ENCODE measurements around the gene CST2. TPM values are rescaled to one million over a fixed set of nuclear protein-coding genes. Genes with fewer than 3 reads are reported as not detected.

Gene CST2
- total RNA-seq, 1 experiment from 2014 or later = not detected

DNA sequence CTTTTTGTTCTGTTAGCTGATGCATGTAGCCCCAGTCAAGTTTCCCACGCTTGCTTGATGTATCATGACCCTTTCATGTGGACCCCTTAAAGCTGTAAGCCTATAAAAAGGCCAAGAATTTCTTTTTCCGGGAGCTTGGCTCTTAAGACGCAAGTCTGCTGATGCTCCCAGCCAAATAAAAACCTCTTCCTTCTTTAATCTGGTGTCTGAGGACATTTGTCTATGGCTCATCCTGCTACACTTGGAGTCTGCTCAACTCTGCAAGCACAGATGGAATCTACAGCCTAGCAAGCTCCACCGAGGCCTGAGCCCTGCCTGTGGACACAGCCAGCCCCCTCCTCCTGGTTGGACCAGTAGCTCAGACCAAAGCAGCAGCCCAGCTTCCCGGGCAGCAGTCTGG lies 3.4 kb downstream of the CST2 start:
- no peak overlapping the region for H2BK5ac ChIP-seq (ENCODE audit: insufficient read length, low read length)
- WGBS (ENCODE audit: extremely low coverage, insufficient read length, low lambda C conversion rate) = no CpG with 5 or more reads among the region's 5 CpGs
- H3K27ac ChIP-seq (ENCODE audit: insufficient read length, low read depth, low read length) = no peak overlapping the region
- no peak overlapping the region for H3K4me3 Mint-ChIP-seq
- no peak for DNase-seq
- no peaks in the 10 kb centered on the region for H3K27me3 ChIP-seq (ENCODE audit: insufficient read depth, low read length)
- peaks cover 2% of the 10 kb centered on the region; the same call in 1 of the 2 replicates for H3K27me3 Mint-ChIP-seq (ENCODE audit: low read depth)
- H2AK5ac ChIP-seq (ENCODE audit: insufficient read length, low read length) = no peak overlapping the region
- no peak overlapping the region for H3K18ac ChIP-seq (ENCODE audit: insufficient read length, low read depth, low read length)
- H3K79me2 ChIP-seq (ENCODE audit: insufficient read depth, low read length) = no peaks in the 10 kb centered on the region
- H3K14ac ChIP-seq (ENCODE audit: insufficient read depth, low read length) = no peak overlapping the region
- H3K4ac ChIP-seq (ENCODE audit: low read depth, low read length) = no peak overlapping the region
- no peak overlapping the region for H2BK20ac ChIP-seq (ENCODE audit: low read depth, low read length, poor library complexity, severe bottlenecking)
- no peak overlapping the region for H3T11ph ChIP-seq (ENCODE audit: low read length)
- H4K91ac ChIP-seq (ENCODE audit: insufficient read length, low read depth, low read length) = no peak overlapping the region
- no peak overlapping the region for H3K56ac ChIP-seq (ENCODE audit: insufficient read length, low read depth, low read length)
- H3K23me2 ChIP-seq (ENCODE audit: insufficient read length, low read depth, low read length, poor library complexity, severe bottlenecking) = no peaks in the 10 kb centered on the region
- peaks cover 13 to 14% of the 10 kb centered on the region in 2 experiments for H3K4me1 Mint-ChIP-seq
- H2BK15ac ChIP-seq (ENCODE audit: low read depth, low read length) = no peak overlapping the region
- no peaks in the 10 kb centered on the region for H3K79me1 ChIP-seq (ENCODE audit: insufficient read depth, low read depth, low read length, poor library complexity, severe bottlenecking)
- no peak overlapping the region; a peak in 1 of 7 replicates for H3K27ac Mint-ChIP-seq
- H3K9me3 ChIP-seq (ENCODE audit: control insufficient read depth, low read depth, low read length) = no peaks in the 10 kb centered on the region
- no peak overlapping the region for H3K9ac ChIP-seq (ENCODE audit: extremely low read depth, insufficient read length, low read length)
- H4K8ac ChIP-seq (replicated peaks; ENCODE audit: insufficient read length, low read depth, low read length) = no peak overlapping the region
- no peak overlapping the region for H2AFZ ChIP-seq (ENCODE audit: low read length)
- peaks cover 0 to 2% of the 10 kb centered on the region in 2 experiments; a peak in 2 of 5 replicates for H3K9me3 Mint-ChIP-seq
- no peak overlapping the region for H4K5ac ChIP-seq (ENCODE audit: insufficient read length, low read depth, low read length)
- no peak overlapping the region for H2BK12ac ChIP-seq (ENCODE audit: insufficient read length, low read depth, low read length)
- no peak overlapping the region for H3K4me2 ChIP-seq (ENCODE audit: insufficient read depth, insufficient read length, low read length)
- TF ChIP-seq, protein P1, sequence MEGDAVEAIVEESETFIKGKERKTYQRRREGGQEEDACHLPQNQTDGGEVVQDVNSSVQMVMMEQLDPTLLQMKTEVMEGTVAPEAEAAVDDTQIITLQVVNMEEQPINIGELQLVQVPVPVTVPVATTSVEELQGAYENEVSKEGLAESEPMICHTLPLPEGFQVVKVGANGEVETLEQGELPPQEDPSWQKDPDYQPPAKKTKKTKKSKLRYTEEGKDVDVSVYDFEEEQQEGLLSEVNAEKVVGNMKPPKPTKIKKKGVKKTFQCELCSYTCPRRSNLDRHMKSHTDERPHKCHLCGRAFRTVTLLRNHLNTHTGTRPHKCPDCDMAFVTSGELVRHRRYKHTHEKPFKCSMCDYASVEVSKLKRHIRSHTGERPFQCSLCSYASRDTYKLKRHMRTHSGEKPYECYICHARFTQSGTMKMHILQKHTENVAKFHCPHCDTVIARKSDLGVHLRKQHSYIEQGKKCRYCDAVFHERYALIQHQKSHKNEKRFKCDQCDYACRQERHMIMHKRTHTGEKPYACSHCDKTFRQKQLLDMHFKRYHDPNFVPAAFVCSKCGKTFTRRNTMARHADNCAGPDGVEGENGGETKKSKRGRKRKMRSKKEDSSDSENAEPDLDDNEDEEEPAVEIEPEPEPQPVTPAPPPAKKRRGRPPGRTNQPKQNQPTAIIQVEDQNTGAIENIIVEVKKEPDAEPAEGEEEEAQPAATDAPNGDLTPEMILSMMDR (conservative IDR thresholded peaks at IDR 0.05) = no peak
- no peaks in the 10 kb centered on the region; a peak in 1 of 7 replicates for H3K36me3 Mint-ChIP-seq (ENCODE audit: insufficient read depth in 1 of 3, low read depth in 3 of 3)
- no peak overlapping the region for H3K23ac ChIP-seq (ENCODE audit: insufficient read length, low read depth, low read length)
- no peak overlapping the region for H2BK120ac ChIP-seq (ENCODE audit: low read depth, low read length, poor library complexity, severe bottlenecking)
- no peaks in the 10 kb centered on the region for H4K20me1 ChIP-seq (ENCODE audit: control insufficient read depth, insufficient read depth, insufficient read length)
- H3K4me1 ChIP-seq (ENCODE audit: insufficient read depth, low read length) = no peaks in the 10 kb centered on the region; the same call in 1 of the 2 replicates
